Activated T-cell treated with anti-CD3 and anti-CD28 coated beads, Interleukin-2, amount 50 U/mL, for 4 hours (primary cell): ENCODE data around the gene EVC2. TPM values are rescaled to one million over a fixed set of nuclear protein-coding genes. Genes with fewer than 3 reads are reported as not detected.
"Not testable (repeated sequence)": the region's sequence is repeated elsewhere in the genome, so short reads cannot be mapped to it uniquely, and the experiment has no call there.

Source experiments
- ATAC-seq, 2 donors: fragments of 200-7000 bp; cut with Tn5 transposase; one replicate each; pipeline ENCODE4 v1.10.0; 2021
- DNase-seq: peaks from one replicate; pipeline ENCODE4 v3.0.0-alpha.2; 2020
- H3K27me3 Mint-ChIP-seq: one replicate; pipeline ENCODE4 v1.8.0; 2021; ENCODE audit warnings: low read depth, mixed read lengths
- H3K36me3 Mint-ChIP-seq: one replicate; pipeline ENCODE4 v1.8.0; 2022; ENCODE audit warnings: mixed read lengths; ENCODE audit not compliant: insufficient read depth
- H3K4me1 Mint-ChIP-seq: one replicate; pipeline ENCODE4 v1.8.0; 2021; ENCODE audit warnings: low read depth, mixed read lengths
- H3K4me3 Mint-ChIP-seq: one replicate; pipeline ENCODE4 v1.8.0; 2021; ENCODE audit warnings: mild to moderate bottlenecking, moderate library complexity, mixed read lengths
- H3K9me3 Mint-ChIP-seq: one replicate; pipeline ENCODE4 v1.8.0; 2021; ENCODE audit warnings: mixed read lengths
- total RNA-seq, 3 donors: library from RNA; stranded (reverse); gene quantifications; one replicate each; pipeline ENCODE4 v1.2.1, GENCODE V29; 2021

EVC2 gene
- total RNA-seq, 3 donors from 2014 or later = 0.63 to 0.78 (median 0.76) TPM

DNA sequence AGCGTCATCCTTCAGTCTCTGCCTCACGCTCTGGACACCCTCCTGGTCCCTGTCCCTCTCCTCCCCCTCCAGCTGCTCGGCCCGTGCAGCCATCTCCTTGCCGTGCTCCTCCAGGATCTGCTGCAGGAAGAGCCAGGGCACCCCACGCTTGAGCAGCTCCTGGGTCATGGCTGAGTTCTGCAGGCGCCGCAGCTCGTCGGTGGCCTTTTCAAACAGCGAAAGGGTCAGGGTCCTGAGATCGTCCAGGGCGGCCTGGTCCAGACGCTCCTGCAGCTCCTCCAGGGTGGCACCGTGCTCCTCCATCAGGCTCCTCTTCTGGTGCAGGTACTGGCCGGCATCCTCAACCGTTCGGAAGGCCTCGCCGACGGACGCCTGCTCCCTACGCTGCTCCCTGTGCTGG is 85.8 kb downstream of the EVC2 start:
- DNase-seq (no peak), ATAC-seq (no peak)
- Mint-ChIP-seq H3K4me3 (no peak overlapping the region), H3K36me3 (no peaks in the 10 kb centered on the region), H3K27me3 (no peaks in the 10 kb centered on the region), H3K4me1 (no peaks in the 10 kb centered on the region), H3K9me3 (no peaks in the 10 kb centered on the region)

DNA sequence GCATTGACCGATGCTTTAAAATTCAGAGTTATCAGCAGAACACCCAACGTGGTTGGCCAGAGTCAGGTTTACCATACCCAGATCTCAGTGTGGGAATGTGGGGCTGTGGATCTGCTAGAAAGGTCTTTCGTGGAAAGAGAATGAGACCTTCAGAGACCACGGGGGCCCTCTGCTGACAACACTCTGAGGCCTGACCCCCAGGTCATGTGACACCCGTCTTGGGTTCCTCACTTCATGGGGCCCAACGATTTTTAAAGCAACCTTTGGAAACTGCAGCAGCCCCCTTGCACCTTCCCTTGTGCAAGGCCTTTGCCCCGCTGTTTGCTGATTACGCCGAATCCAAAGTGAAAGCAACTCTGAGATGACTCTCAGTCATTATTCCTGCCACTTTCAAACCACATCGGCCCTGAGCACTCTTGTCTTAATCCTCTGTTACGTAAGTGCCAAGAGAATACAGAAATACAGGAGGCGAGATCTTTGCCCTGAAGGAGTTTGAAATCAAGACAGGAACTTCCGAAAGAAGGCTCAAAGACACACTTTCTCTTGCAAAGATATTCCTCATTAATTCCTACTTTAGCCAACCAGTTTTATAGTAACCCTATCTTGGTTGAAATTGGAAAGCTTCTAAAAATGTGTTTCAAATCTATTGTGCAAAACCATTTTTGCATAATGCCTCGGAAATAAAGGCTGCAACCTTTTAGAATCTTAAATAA is 88.3 kb downstream of the EVC2 start:
- Mint-ChIP-seq H3K4me1 (no peaks in the 10 kb centered on the region), H3K27me3 (no peaks in the 10 kb centered on the region), H3K36me3 (no peaks in the 10 kb centered on the region), H3K4me3 (no peak overlapping the region), H3K9me3 (no peaks in the 10 kb centered on the region)
- ATAC-seq (no peak), DNase-seq (no peak)

DNA sequence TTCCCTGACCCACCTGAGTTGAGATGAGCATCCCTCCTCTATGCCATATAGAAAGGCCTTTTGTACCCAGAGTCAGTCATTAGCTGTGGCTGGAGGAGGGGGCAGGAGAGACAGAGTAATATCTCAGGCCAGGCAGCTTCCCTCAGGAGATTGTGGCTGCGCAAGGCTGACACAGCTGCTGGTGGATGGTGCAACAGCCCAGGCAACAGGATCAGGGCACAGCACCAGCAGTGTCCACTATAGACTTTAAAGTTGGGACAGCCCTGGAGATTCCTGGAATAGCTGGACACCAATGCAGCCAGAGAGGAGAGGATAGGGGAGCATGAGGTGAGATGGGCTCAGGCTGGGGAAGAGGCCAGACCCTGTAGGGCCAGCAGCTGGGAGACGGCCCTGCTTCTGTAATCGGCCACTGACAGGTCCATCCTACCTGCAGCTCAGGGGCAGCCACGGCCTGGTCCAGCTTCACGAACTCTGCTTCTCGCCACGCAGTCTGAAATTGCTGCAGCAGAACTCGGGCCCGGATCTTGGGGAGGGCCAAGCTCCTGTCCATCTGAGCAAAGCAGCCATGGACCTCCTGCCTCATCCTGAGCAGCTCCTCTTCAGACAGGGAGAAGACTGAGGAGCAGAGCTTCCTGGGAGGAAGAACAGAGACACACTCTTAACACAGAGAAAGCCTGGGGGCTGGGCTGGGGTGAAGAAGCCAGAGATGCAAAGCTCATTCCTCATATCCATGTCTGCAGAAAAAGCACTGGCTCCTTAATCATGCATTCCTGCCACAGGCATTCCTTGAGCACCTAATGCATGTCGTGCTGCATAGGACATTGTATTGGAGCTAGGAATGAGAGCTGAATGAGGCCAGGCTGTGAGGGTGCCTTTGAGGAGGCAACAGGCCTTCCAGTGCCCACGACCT is 90.1 kb downstream of the EVC2 start:
- no peak for ATAC-seq
- Mint-ChIP-seq H3K4me3 (no peak overlapping the region), H3K4me1 (no peaks in the 10 kb centered on the region), H3K27me3 (no peaks in the 10 kb centered on the region), H3K9me3 (no peaks in the 10 kb centered on the region), H3K36me3 (no peaks in the 10 kb centered on the region)
- DNase-seq = no peak

DNA sequence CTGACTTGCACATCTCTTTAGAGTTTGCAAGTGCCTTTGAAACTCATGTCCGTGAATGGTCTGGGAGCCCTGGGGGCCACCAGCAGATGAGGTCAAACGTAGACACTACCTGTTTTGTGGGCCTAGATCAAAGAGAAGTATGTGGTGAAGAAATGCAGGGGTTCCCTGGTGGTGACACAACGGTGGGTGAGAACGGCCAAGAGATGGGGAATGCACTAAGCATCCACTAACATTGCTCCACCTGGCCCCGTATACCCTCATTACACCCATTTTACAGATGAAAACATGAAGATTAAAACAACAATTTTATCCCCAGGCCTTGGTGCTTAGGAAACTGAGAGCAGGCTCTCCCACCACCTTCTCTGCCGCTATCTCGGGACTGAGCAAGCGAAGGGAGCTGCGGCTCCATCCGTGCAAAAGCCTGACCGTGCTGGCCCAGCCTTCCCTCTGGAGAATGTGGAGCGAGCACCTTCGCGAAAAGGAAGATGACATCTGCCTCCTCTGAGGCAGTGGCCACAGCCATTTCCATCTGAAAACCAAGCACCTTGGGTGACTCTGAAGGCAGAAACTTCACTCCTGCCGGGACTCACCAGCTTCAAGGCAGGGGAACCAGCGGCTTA is 91.9 kb downstream of the EVC2 start:
- Mint-ChIP-seq H3K4me3 (no peak overlapping the region), H3K36me3 (no peaks in the 10 kb centered on the region), H3K9me3 (no peaks in the 10 kb centered on the region), H3K4me1 (no peaks in the 10 kb centered on the region), H3K27me3 (no peaks in the 10 kb centered on the region)
- DNase-seq (no peak), ATAC-seq (no peak)

DNA sequence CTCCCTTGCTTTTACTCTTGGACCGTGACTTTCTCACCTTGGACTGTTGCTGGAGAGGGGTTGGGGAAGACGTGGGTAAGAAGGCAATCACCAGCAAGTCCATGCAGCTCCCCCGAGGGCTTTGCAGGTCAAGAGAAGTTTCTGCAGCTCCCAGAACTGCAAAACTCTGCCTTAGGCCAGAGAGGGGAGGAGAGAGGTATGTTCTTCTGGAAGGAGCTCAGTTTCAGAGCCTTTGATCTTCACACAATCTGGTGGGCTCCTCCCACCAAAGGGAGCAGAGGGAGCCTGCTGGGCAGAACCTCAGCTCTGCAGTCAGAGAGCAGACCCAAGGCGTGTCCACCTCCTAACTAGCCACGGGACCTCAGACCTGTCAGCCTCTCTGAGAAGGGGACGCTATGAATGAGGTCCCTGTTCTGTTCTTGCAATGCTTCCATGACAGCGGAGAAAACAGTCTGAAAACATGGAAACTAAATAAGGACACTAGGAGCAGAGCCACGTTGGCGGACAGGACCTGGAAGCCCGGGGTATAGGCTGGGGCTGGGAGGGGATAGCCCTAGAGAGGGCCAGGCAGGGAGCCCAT is 92.8 kb downstream of the EVC2 start:
- DNase-seq (no peak), ATAC-seq (no peak)
- no peaks in the 10 kb centered on the region for H3K9me3 Mint-ChIP-seq
- H3K27me3 Mint-ChIP-seq = no peaks in the 10 kb centered on the region
- no peaks in the 10 kb centered on the region for H3K36me3 Mint-ChIP-seq
- H3K4me1 Mint-ChIP-seq = no peaks in the 10 kb centered on the region
- no peak overlapping the region for H3K4me3 Mint-ChIP-seq

DNA sequence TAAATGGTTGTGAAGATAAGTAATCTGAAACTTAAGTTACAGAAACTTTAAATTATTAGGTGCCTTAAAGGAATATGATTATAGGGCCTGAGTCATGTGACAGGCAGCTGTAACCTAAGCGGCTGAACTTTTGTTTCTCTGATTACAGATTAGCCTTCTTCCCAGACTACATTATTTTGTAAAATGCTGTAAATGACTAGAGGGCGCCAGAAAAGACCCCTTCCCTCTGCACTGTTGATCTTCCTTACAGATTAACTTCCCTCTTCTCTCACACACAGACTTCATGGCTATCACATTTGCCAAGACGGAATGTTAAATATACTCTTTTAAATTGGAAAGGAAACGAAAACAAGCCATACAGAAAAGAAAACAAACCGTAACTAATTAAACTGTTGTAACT is 96.6 kb downstream of the EVC2 start:
- no peaks in the 10 kb centered on the region for H3K27me3 Mint-ChIP-seq

DNA sequence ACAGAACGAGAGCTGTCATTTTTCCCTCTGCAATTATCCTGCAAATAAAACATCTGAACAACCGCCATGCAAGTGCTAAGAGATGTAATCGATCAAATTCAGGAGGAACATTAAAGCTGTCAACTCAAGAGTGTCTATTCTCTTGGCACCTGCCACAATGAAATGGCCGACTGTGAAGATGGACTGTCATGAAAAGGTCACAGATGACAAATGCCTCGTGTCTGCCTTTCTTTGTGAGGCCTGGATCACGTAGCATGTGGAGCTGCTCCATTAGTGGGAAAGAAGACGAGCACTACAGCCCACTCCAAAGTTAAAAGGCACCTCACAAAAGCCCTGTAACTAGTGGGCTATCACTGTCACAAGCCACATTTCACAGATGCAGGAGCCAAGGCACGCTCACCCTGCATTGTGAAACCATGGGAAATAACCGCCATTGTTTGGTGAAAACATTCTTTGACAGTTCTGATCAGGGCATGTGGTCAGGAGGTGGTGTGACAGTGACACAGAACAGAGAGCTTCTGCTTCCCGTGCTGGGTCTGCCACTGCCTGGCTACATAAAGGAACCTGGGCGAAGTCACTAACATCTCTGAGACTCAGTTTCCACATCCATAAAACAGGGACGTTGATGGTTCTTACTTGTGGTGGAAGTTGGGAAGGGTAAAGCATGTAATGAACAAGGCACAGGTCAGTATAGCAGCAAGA is 98.9 kb downstream of the EVC2 start:
- DNase-seq (no peak), ATAC-seq (no peak)
- H3K4me1 Mint-ChIP-seq = no peaks in the 10 kb centered on the region
- peaks cover 2% of the 10 kb centered on the region for H3K27me3 Mint-ChIP-seq
- H3K9me3 Mint-ChIP-seq = no peaks in the 10 kb centered on the region
- H3K4me3 Mint-ChIP-seq = no peak overlapping the region
- H3K36me3 Mint-ChIP-seq = no peaks in the 10 kb centered on the region

More for the DNA sequence above, 96.6 kb downstream of the EVC2 start:
- ATAC-seq (no peak), DNase-seq (no peak)
- H3K4me3 Mint-ChIP-seq = no peak overlapping the region
- no peaks in the 10 kb centered on the region for H3K36me3 Mint-ChIP-seq
- no peaks in the 10 kb centered on the region for H3K9me3 Mint-ChIP-seq
- H3K4me1 Mint-ChIP-seq = no peaks in the 10 kb centered on the region

DNA sequence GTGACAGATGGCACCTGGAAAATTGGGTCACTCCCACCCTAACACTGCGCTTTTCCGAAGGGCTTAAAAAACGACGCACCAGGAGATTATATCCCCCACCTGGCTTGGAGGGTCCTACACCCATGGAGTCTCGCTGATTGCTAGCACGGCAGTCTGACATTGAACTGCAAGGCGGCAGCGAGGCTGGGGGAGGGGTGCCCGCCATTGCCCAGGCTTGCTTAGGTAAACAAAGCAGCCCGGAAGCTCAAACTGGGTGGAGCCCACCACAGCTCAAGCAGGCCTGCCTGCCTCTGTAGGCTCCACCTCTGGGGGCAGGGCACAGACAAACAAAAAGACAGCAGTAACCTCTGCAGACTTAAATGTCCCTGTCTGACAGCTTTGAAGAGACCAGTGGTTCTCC is 114.5 kb downstream of the EVC2 start:
- not testable (repeated sequence) for H3K4me1 Mint-ChIP-seq, H3K27me3 Mint-ChIP-seq, H3K4me3 Mint-ChIP-seq, ATAC-seq, H3K36me3 Mint-ChIP-seq, DNase-seq
- peaks cover 20% of the 10 kb centered on the region for H3K9me3 Mint-ChIP-seq

DNA sequence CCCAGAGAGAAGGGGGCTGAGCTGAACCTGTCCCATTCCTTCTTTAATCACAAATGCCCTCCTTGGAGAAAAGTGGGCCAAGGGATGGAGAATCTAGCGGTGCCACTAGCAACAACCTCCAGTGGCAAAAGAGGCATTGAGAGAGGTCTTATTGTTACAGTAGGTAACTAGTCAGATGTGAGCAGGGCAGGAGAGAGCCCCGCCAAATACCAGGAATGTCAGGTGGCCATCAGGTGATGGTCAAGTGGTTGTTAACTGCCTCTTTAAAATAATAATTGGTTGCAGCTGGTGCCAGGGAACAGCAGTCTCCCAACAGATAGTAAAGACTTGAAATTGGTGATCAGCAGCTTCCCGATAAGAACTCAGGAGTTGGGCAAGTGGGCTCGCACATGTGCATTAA is 116.1 kb downstream of the EVC2 start:
- peaks cover 1% of the 10 kb centered on the region for H3K27me3 Mint-ChIP-seq
- DNase-seq = no peak
- H3K9me3 Mint-ChIP-seq = peaks cover 25% of the 10 kb centered on the region
- H3K4me1 Mint-ChIP-seq = no peaks in the 10 kb centered on the region
- peaks cover 4% of the 10 kb centered on the region for H3K36me3 Mint-ChIP-seq
- ATAC-seq = no peak
- no peak overlapping the region for H3K4me3 Mint-ChIP-seq

DNA sequence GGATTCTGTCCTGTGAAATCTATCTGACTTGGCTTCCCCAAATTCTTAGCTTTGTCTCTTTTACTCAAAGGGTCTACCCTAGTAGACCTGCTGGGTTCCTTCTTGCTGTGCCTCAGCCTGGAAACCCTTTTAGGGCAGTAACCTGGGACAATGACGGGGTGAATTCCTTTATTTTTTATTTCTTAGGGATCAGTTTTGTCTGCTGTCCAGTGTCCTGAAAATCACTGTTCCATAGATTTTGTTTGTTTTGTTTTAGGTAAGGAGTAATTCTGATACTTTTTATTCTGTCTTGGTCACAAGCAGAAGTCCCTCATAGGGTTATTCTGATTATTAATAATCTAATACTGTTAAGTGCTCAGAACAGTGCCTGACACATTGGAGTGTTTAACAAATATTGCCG is 118.9 kb downstream of the EVC2 start:
- no peaks in the 10 kb centered on the region for H3K4me1 Mint-ChIP-seq
- ATAC-seq (no peak), DNase-seq (no peak)
- peaks cover 1% of the 10 kb centered on the region for H3K27me3 Mint-ChIP-seq
- H3K36me3 Mint-ChIP-seq = no peaks in the 10 kb centered on the region
- H3K4me3 Mint-ChIP-seq = no peak overlapping the region
- peaks cover 10% of the 10 kb centered on the region for H3K9me3 Mint-ChIP-seq

DNA sequence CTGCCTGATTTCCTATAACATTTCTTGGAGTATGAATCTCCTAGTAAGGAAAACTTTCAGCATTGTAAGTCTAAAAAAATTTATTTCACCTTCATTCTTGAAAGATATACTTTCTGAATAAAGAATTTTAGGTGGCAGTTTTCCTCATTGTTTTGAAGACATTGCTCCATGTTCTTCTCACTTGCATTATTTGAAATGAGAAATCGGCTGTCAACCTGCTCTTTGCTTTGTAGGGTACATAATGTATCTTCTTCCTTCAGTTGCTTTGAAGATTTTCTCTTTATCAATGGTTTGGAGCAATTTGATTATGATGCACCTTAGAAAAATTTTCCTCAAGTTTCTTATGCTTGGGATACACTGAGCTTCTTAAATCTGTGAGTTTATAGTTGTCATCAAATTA is 120.3 kb downstream of the EVC2 start:
- ATAC-seq (no peak), DNase-seq (no peak)
- Mint-ChIP-seq H3K4me1 (no peaks in the 10 kb centered on the region), H3K27me3 (peaks cover 1% of the 10 kb centered on the region), H3K9me3 (peaks cover 12% of the 10 kb centered on the region), H3K4me3 (no peak overlapping the region), H3K36me3 (no peaks in the 10 kb centered on the region)

DNA sequence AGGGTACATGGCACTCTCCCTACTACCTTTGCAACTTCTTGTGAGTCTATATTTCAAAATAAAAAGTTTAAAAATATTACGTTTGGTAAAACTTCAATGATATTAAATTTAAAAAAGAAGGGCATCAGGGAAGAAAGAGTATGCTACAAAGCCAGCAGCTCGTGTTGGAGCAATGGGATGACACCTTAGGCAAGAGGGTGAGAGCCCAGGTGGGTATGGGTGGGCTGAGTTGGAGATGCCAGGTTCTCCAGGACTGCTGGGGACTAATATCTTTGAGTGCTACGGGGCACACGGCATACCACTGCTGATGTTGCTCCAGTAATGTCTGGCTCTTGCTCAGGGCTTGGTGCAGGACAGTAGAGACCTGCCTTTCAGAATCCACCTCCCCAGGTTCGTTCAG is 132.4 kb downstream of the EVC2 start:
- no peaks in the 10 kb centered on the region for H3K4me1 Mint-ChIP-seq
- DNase-seq = no peak
- ATAC-seq = no peak

DNA sequence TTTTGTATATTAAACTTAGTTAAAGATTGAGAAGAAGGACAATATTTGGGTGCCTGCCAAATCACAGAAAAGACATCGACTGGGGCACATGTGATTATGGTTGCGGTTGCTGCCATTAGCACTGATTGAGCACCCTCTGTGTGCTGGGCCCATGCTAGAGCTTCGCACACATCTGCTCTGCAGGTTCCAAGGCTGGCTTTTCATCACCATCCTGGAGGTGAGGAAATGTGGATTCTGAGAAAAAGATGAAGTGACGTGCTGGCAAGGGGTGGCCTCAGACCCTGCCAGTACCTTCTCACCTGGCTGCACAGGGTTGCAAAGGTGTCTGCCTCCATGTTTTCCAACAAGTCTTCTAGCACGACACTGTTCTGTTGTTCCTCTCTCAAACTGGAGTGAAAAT is 134.0 kb downstream of the EVC2 start:
- ATAC-seq = no peak
- Mint-ChIP-seq H3K36me3 (no peaks in the 10 kb centered on the region), H3K4me3 (no peak overlapping the region), H3K9me3 (no peaks in the 10 kb centered on the region), H3K4me1 (no peaks in the 10 kb centered on the region), H3K27me3 (no peaks in the 10 kb centered on the region)
- no peak for DNase-seq

More for the DNA sequence above, 132.4 kb downstream of the EVC2 start:
- H3K27me3 Mint-ChIP-seq = no peaks in the 10 kb centered on the region
- no peaks in the 10 kb centered on the region for H3K36me3 Mint-ChIP-seq
- no peak overlapping the region for H3K4me3 Mint-ChIP-seq
- H3K9me3 Mint-ChIP-seq = peaks cover 4% of the 10 kb centered on the region

DNA sequence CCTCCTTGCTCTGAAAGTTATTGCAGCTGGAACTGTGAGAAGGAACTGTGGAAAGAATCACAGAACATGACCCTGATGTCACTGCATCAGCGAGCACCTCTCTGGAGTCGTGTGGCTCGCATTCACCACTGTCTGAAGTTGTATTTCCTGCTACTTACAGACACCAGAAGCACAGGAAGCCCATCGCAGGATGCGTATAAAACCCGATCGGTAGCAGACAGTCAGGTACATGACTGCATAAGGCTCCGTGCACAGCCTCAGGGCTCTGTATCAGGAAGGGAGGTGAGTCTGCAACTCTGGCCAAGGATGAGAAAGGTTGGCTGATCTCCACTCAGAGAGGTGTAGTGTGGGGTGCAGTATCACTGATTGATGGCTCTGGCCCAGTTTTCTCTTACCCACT is 134.4 kb downstream of the EVC2 start:
- Mint-ChIP-seq H3K4me3 (no peak overlapping the region), H3K9me3 (no peaks in the 10 kb centered on the region), H3K27me3 (no peaks in the 10 kb centered on the region), H3K4me1 (no peaks in the 10 kb centered on the region), H3K36me3 (no peaks in the 10 kb centered on the region)
- no peak for DNase-seq
- no peak for ATAC-seq
